CD4-positive, alpha-beta T cell (primary cell): ENCODE measurements around the gene CDKAL1. TPM values are rescaled to one million over a fixed set of nuclear protein-coding genes. Genes with fewer than 3 reads are reported as not detected.

Experiments
- ATAC-seq: fragments of 200-7000 bp; cut with Tn5 transposase; one replicate; pipeline ENCODE4 v1.10.0; 2022; ENCODE audit warnings: mild to moderate bottlenecking; ENCODE audit not compliant: poor library complexity
- CTCF ChIA-PET: fragments of 350-600 bp; sonication (Branson Sonifier 250); formaldehyde crosslinking; loops from one replicate; lab custom pipeline; 2021; ENCODE audit warnings: antibody characterized with exemption, inconsistent platforms; lab: Charles Lee
- POLR2A ChIA-PET: fragments of 350-600 bp; sonication (Branson Sonifier 250); formaldehyde crosslinking; loops from one replicate; lab custom pipeline; 2021; ENCODE audit warnings: antibody characterized with exemption, inconsistent platforms; lab: Charles Lee
- DNase-seq, 14 experiments: peaks; one replicate each; pipeline ENCODE4 v3.0.0-alpha.2; 2013 to 2020; ENCODE audit warnings: mixed read lengths in 2 of 14
- H3K27ac ChIP-seq, 2 donors: one replicate each; pipeline versions ENCODE4 v1.5.1 to v1.7.0; 2013; ENCODE audit warnings: low read length in 2 of 2, low read depth in 1 of 2, mild to moderate bottlenecking in 1 of 2
- H3K27me3 ChIP-seq, 2 experiments: 1 replicate in 1 of 2; 2 replicates in 1 of 2; pipeline versions ENCODE4 v1.6.1 to v1.7.0; 2013; ENCODE audit warnings: low read length in 2 of 2, control low read depth in 1 of 2, mild to moderate bottlenecking in 1 of 2, moderate library complexity in 1 of 2; ENCODE audit not compliant: insufficient read depth in 2 of 2, control insufficient read depth in 1 of 2
- H3K36me3 ChIP-seq: one replicate; pipeline ENCODE4 v1.6.1; 2013; ENCODE audit warnings: low read length, control low read depth; ENCODE audit not compliant: insufficient read depth
- H3K4me1 ChIP-seq: one replicate; pipeline ENCODE4 v1.6.1; 2013; ENCODE audit warnings: low read length, control low read depth; ENCODE audit not compliant: insufficient read depth
- H3K4me3 ChIP-seq: one replicate; pipeline ENCODE4 v1.5.1; 2013; ENCODE audit warnings: mild to moderate bottlenecking, low read length, moderate library complexity
- H3K9me3 ChIP-seq, 2 experiments: 1 replicate in 1 of 2; 2 replicates in 1 of 2; pipeline versions ENCODE4 v1.6.1 to v1.7.0; 2013; ENCODE audit warnings: low read length in 2 of 2, mild to moderate bottlenecking in 2 of 2, control low read depth in 1 of 2, moderate library complexity in 1 of 2; ENCODE audit not compliant: control insufficient read depth in 1 of 2, insufficient read depth in 1 of 2
- H3K27ac Mint-ChIP-seq: one replicate; pipeline ENCODE4 v1.8.0; 2020; ENCODE audit warnings: mixed read lengths
- H3K27me3 Mint-ChIP-seq: one replicate; pipeline ENCODE4 v1.8.0; 2021; ENCODE audit warnings: mixed read lengths
- H3K36me3 Mint-ChIP-seq: one replicate; pipeline ENCODE4 v1.8.0; 2021; ENCODE audit warnings: low read depth, mixed read lengths
- H3K4me1 Mint-ChIP-seq: one replicate; pipeline ENCODE4 v1.8.0; 2021; ENCODE audit warnings: low read depth, mixed read lengths
- H3K4me3 Mint-ChIP-seq: one replicate; pipeline ENCODE4 v1.8.0; 2020; ENCODE audit warnings: mild to moderate bottlenecking, mixed read lengths
- H3K9me3 Mint-ChIP-seq: one replicate; pipeline ENCODE4 v1.8.0; 2020; ENCODE audit warnings: mixed read lengths
- intact Hi-C, 2 experiments: fragments of 100-400 bp; cut with DNase I in 1 of 2; cut with micrococcal nuclease in 1 of 2; formaldehyde crosslinking; loops; one replicate each; pipeline versions ENCODE4 v1.15.1 to v1.9.0; 2023 to 2025; cut with DNase I, micrococcal nuclease
- total RNA-seq, 174 experiments: library from RNA in 2 of 174; stranded (reverse) in 2 of 174; gene quantifications; one replicate each; pipeline ENCODE4 v1.2.3 and lab custom pipeline; 2021 to 2026
- TF ChIP-seq, protein P1 (sequence below): fragments of 200-600 bp; IDR thresholded peaks from one replicate; pipeline ENCODE4 v1.8.0; 2022; ENCODE audit warnings: antibody characterized with exemption, mild to moderate bottlenecking

CDKAL1 gene
- total RNA-seq, 2 experiments from 2014 or later, result 21.3 to 23.9 TPM

DNA sequence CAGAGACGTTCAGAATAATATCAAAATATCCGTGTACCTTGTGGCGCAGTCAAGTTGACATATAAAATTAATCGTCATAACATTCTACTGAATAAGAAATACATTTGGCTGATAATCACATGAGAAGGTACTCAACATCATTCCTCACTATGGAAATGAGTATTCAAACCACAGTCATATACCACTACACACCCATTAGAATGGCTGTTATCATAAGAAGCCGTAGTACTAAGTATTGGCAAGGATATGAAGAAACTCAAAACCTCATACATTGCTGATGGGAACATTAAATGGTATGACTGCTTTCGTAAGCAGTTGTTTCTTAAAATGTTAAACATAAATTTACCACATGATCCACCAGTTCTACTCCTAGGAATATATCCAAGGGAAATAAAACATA, 244.7 kb downstream of the CDKAL1 start:
- no peaks in the 10 kb centered on the region for H3K27me3 ChIP-seq
- no peak overlapping the region for H3K27ac ChIP-seq
- CTCF ChIA-PET, result no interaction called here
- POLR2A ChIA-PET, result no interaction called here
- H3K9me3 Mint-ChIP-seq, result no peaks in the 10 kb centered on the region
- peaks cover 3% of the 10 kb centered on the region for H3K4me1 Mint-ChIP-seq
- DNase-seq (no peak), ATAC-seq (no peak)
- no peak overlapping the region for H3K4me3 ChIP-seq
- intact Hi-C loops, result no loop called here
- no peak overlapping the region for H3K4me3 Mint-ChIP-seq
- H3K36me3 ChIP-seq, result peaks cover 4% of the 10 kb centered on the region
- no peaks in the 10 kb centered on the region for H3K27me3 Mint-ChIP-seq
- TF ChIP-seq, protein P1, sequence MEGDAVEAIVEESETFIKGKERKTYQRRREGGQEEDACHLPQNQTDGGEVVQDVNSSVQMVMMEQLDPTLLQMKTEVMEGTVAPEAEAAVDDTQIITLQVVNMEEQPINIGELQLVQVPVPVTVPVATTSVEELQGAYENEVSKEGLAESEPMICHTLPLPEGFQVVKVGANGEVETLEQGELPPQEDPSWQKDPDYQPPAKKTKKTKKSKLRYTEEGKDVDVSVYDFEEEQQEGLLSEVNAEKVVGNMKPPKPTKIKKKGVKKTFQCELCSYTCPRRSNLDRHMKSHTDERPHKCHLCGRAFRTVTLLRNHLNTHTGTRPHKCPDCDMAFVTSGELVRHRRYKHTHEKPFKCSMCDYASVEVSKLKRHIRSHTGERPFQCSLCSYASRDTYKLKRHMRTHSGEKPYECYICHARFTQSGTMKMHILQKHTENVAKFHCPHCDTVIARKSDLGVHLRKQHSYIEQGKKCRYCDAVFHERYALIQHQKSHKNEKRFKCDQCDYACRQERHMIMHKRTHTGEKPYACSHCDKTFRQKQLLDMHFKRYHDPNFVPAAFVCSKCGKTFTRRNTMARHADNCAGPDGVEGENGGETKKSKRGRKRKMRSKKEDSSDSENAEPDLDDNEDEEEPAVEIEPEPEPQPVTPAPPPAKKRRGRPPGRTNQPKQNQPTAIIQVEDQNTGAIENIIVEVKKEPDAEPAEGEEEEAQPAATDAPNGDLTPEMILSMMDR, result no peak
- no peaks in the 10 kb centered on the region for H3K9me3 ChIP-seq
- no peak overlapping the region for H3K27ac Mint-ChIP-seq
- H3K36me3 Mint-ChIP-seq, result peaks cover 50% of the 10 kb centered on the region
- no peaks in the 10 kb centered on the region for H3K4me1 ChIP-seq

DNA sequence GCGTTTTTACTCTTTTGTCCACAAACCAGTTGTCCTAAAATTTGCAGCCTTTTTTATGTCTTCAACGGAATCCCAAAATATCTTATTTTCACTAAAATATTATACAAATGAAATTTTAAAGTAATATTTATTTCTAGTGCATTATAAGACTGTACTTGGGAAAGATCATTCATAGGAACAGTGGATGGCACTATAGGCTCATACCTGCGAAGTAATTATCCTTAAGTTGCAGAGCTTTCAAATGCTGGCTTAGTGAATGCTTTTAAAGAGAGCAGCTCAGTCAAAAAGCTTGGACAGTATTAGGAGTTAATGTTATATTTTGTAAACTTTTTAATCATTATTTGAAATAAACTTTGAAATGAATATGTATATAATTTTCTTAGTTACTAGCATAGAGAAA, 254.9 kb downstream of the CDKAL1 start:
- Histone ChIP-seq H3K4me3 (no peak overlapping the region), H3K36me3 (peaks cover 7% of the 10 kb centered on the region), H3K27me3 (no peaks in the 10 kb centered on the region), H3K27ac (no peak overlapping the region), H3K9me3 (no peaks in the 10 kb centered on the region), H3K4me1 (no peaks in the 10 kb centered on the region)
- no peak for DNase-seq
- no peak for ATAC-seq
- no peaks in the 10 kb centered on the region for H3K4me1 Mint-ChIP-seq
- no peak overlapping the region for H3K27ac Mint-ChIP-seq
- ChIA-PET CTCF (no interaction called here), POLR2A (no interaction called here)
- TF ChIP-seq, protein P1, result no peak
- no peak overlapping the region for H3K4me3 Mint-ChIP-seq
- H3K9me3 Mint-ChIP-seq, result no peaks in the 10 kb centered on the region
- H3K27me3 Mint-ChIP-seq, result no peaks in the 10 kb centered on the region
- peaks cover 46% of the 10 kb centered on the region for H3K36me3 Mint-ChIP-seq
- intact Hi-C loops, result no loop called here

DNA sequence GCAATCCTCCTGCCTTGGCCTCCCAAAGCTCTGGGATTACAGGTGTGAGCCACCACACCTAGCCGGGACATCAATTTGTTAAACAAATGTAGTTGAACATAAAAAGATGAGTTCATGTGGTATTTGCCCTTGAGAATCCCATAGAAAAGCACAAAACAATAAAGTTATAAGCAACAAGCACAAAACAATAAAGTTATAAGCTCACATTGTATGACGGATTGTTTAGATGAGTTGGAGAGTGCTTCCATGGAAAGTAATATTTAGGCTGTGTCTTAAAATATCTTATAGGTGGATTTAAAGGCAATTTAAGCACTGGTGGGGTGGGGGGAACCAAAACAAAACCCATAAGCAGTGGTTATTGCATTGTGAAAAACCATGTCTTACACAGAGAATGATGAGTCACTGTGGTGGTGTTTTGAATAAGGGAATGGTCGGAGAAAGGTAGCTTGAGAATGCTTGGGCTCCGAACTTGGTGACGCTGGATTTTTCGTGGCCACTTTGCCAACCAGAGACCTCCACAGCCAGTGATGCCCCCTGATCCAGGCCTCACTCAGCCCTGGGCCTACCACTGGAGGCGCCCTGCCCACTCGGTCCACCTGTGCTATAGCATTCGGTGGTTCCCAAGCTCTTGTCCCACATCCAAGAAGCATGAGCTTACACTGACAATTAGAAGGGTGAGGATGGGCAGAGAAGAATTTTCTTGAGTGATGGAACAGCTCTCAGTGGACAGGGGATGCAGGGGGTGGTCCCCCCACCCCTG, 256.0 kb downstream of the CDKAL1 start:
- ATAC-seq, result no peak
- POLR2A ChIA-PET, result no interaction called here
- intact Hi-C loops, result no loop called here

More for the DNA sequence above, 256.0 kb downstream of the CDKAL1 start:
- CTCF ChIA-PET, result no interaction called here
- Mint-ChIP-seq H3K36me3 (peaks cover 46% of the 10 kb centered on the region), H3K4me3 (no peak overlapping the region), H3K27me3 (no peaks in the 10 kb centered on the region), H3K9me3 (no peaks in the 10 kb centered on the region), H3K4me1 (no peaks in the 10 kb centered on the region), H3K27ac (no peak overlapping the region)
- H3K27ac ChIP-seq, result no peak overlapping the region
- no peaks in the 10 kb centered on the region for H3K9me3 ChIP-seq
- TF ChIP-seq, protein P1, result no peak
- H3K4me1 ChIP-seq, result no peaks in the 10 kb centered on the region
- H3K4me3 ChIP-seq, result no peak overlapping the region
- no peaks in the 10 kb centered on the region for H3K27me3 ChIP-seq
- no peak for DNase-seq
- H3K36me3 ChIP-seq, result peaks cover 7% of the 10 kb centered on the region
